Progenitor cell of endocrine pancreas (in vitro differentiated cells): Measurements from ENCODE around the gene DRC7. TPM values are rescaled to one million over a fixed set of nuclear protein-coding genes. Genes with fewer than 3 reads are reported as not detected.

Experiments used
- DNase-seq: peaks from one replicate; pipeline ENCODE4 v3.0.0; 2021; ENCODE audit warnings: low spot score; ENCODE audit not compliant: unreplicated experiment
- H3K27ac Mint-ChIP-seq: 2 replicates; pipeline ENCODE4 v1.8.0; 2021; ENCODE audit warnings: mild to moderate bottlenecking, moderate library complexity, mixed read lengths
- H3K27me3 Mint-ChIP-seq: 2 replicates; pipeline ENCODE4 v1.8.0; 2021; ENCODE audit warnings: mixed read lengths
- H3K36me3 Mint-ChIP-seq: 2 replicates; pipeline ENCODE4 v1.8.0; 2022; ENCODE audit warnings: mixed read lengths; ENCODE audit not compliant: insufficient read depth
- H3K4me1 Mint-ChIP-seq: 2 replicates; pipeline ENCODE4 v1.8.0; 2021; ENCODE audit warnings: low read depth, mixed read lengths
- H3K4me3 Mint-ChIP-seq: 2 replicates; pipeline ENCODE4 v1.8.0; 2021; ENCODE audit warnings: low read depth, mild to moderate bottlenecking, moderate library complexity, mixed read lengths
- H3K9me3 Mint-ChIP-seq: 2 replicates; pipeline ENCODE4 v1.8.0; 2021; ENCODE audit warnings: low read depth, mixed read lengths
- CTCF ChIP-seq: fragments of 200-600 bp; sonication (generic); IDR thresholded peaks from one replicate; pipeline ENCODE4 v1.5.0; 2021; ENCODE audit warnings: antibody characterized with exemption, mild to moderate bottlenecking; ENCODE audit not compliant: unreplicated experiment
- total RNA-seq: library from RNA; stranded (reverse); gene quantifications from 2 replicates; pipeline ENCODE4 v1.2.1, GENCODE V29; 2021

Gene DRC7
- total RNA-seq, 1 donor from 2014 or later, result 6.8 TPM

GRCh38 chr16:57666353-57667047 lies 28.1 kb upstream of the DRC7 start:
- TF ChIP-seq CTCF, result no peak
- H3K27ac Mint-ChIP-seq, result no peak overlapping the region
- H3K36me3 Mint-ChIP-seq, result no peaks in the 10 kb centered on the region
- DNase-seq, result no peak
- no peaks in the 10 kb centered on the region for H3K27me3 Mint-ChIP-seq
- H3K4me1 Mint-ChIP-seq, result peaks cover 3% of the 10 kb centered on the region
- H3K4me3 Mint-ChIP-seq, result no peak overlapping the region
- no peaks in the 10 kb centered on the region for H3K9me3 Mint-ChIP-seq

DNA sequence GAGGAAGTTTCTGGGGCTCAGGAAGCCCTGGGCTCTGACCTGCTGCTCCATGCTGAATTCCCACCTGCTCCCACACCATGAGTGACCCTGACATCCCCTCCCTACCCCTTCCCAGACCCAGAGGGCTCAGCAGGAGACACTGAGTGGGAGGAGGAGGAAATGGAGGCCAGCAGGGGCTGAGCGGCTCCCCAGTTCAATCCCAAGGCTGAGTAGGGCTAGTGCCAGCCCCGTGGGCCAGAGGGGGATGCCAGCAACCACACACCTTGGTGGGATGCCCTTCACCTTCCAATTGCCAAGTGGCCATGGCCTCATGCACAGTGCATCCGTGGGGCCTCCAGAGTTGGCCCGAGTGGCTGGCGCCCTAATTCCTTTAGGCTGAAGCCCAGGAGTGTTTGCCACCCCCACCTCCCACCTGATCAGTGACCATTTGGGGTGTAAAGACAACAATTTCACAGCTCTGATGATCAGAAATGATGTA lies 27.5 kb upstream of the DRC7 start:
- H3K9me3 Mint-ChIP-seq, result no peaks in the 10 kb centered on the region
- no peak for DNase-seq
- no peaks in the 10 kb centered on the region for H3K36me3 Mint-ChIP-seq
- no peak for TF ChIP-seq CTCF
- H3K27me3 Mint-ChIP-seq, result no peaks in the 10 kb centered on the region
- no peak overlapping the region for H3K27ac Mint-ChIP-seq
- no peak overlapping the region for H3K4me3 Mint-ChIP-seq
- peaks cover 3% of the 10 kb centered on the region for H3K4me1 Mint-ChIP-seq

- no peaks in the 10 kb centered on the region for H3K36me3 Mint-ChIP-seq
- H3K4me3 Mint-ChIP-seq, result no peak overlapping the region
- no peaks in the 10 kb centered on the region for H3K27me3 Mint-ChIP-seq
- H3K4me1 Mint-ChIP-seq, result peaks cover 3% of the 10 kb centered on the region
- H3K9me3 Mint-ChIP-seq, result no peaks in the 10 kb centered on the region
- H3K27ac Mint-ChIP-seq, result no peak overlapping the region
- TF ChIP-seq CTCF, result no peak
- no peak for DNase-seq
Observed at GRCh38 chr16:57667526-57668262, 26.9 kb upstream of the DRC7 start.

DNA sequence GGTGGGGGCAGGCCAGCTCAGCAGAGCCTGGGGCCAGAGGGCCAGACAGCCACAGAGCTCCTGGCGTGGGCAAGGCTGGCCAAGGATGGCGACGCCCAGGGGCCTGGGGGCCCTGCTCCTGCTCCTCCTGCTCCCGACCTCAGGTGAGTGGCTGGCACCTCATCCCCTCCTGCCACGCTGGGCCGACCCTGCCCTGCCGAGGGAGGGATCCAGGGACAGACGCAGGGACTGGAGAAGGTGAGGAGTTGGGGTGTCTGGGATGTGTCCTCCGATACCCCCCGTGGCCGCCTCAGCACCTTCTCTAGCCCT lies 26.4 kb upstream of the DRC7 start, which contains the start of gene ADGRG3:
TSS of gene ADGRG3 (plus strand) at position 44 of the 309 bp plus-strand sequence. CDS start at position 86, 42 bp downstream.
- H3K27me3 Mint-ChIP-seq, result no peaks in the 10 kb centered on the region
- H3K9me3 Mint-ChIP-seq, result no peaks in the 10 kb centered on the region
- no peak for TF ChIP-seq CTCF
- no peak within 1 kb of the TSS for H3K27ac Mint-ChIP-seq
- H3K4me3 Mint-ChIP-seq, result no peak within 1 kb of the TSS
- peaks cover 3% of the 10 kb centered on the region for H3K4me1 Mint-ChIP-seq
- no peak for DNase-seq
- H3K36me3 Mint-ChIP-seq, result no peaks in the 10 kb centered on the region

DNA sequence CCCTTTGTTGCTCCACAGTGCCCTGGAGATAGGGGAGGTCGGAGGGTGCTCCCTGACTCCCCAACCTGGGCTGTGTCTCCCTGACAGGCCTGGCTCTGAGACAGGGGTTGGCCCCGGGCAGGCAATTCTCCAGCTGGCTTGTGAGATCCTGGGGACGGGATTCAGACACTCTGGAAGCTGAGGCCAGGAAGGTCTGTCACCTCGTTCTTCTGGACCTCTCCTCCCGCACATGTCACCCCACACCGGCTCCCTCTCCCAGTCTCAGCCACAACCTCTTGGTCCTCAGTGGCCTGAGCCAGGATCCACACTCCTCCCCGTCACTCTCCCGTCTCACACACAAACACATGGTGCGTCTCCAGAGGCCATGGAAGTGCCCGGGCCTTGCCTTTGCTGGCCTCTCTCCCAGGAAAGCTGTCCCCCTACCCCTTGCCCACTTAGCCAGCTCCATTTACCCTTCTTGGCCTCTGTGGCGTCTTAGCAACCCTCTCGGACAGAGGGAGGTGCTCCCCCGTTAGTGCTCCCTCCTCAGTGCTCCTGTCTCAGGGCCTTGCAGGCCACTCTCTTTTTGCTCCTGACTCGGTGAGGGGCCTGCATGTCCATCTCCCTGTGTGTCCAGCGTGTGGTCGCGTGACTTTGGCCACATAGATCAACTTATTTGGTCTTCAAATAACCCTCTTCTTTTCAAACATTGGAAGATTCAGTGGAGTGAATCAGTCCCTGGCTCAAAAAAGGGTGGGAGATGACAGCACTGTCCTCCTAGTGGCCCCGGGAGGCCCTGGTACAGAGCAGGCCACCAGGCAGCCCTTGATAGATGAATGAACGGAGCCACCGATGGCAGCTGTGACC lies 25.8 kb upstream of the DRC7 start:
- no peaks in the 10 kb centered on the region for H3K36me3 Mint-ChIP-seq
- H3K4me3 Mint-ChIP-seq, result no peak overlapping the region
- peaks cover 5% of the 10 kb centered on the region for H3K27me3 Mint-ChIP-seq
- no peaks in the 10 kb centered on the region for H3K9me3 Mint-ChIP-seq
- H3K27ac Mint-ChIP-seq, result no peak overlapping the region
- DNase-seq, result no peak
- no peak for TF ChIP-seq CTCF
- H3K4me1 Mint-ChIP-seq, result peaks cover 3% of the 10 kb centered on the region
